Peyer's patch (tissue), 4 donors: ENCODE results near the gene PTGER1. TPM values are rescaled to one million over a fixed set of nuclear protein-coding genes. Genes with fewer than 3 reads are reported as not detected.

Experiments used
- DNase-seq, 3 donors: peaks; one replicate each; pipeline ENCODE4 v3.0.0-alpha.2; 2017 to 2019
- H3K27ac ChIP-seq, 4 donors: fragments of 200-600 bp; sonication (generic); one replicate each; pipeline ENCODE4 v1.5.1; 2016 to 2019
- H3K27me3 ChIP-seq, 2 donors: fragments of 200-600 bp; sonication (generic); one replicate each; pipeline ENCODE4 v1.5.1; 2019
- H3K36me3 ChIP-seq, 3 donors: fragments of 200-600 bp; sonication (generic); one replicate each; pipeline ENCODE4 v1.5.1; 2016 to 2019
- H3K4me1 ChIP-seq, 4 donors: fragments of 200-600 bp; sonication (generic); one replicate each; pipeline ENCODE4 v1.5.1; 2016 to 2019
- H3K4me3 ChIP-seq, 4 donors: fragments of 200-600 bp; sonication (generic); 1 replicate in 3 of 4; 2 replicates in 1 of 4; pipeline ENCODE4 v1.5.1; 2016 to 2019; ENCODE audit warnings: mild to moderate bottlenecking in 1 of 4
- H3K9me3 ChIP-seq, 4 donors: fragments of 200-600 bp; sonication (generic); one replicate each; pipeline ENCODE4 v1.5.1; 2016 to 2019; ENCODE audit warnings: mild to moderate bottlenecking in 1 of 4
- POLR2A ChIP-seq, 2 donors: fragments of 450-650 bp; IDR thresholded peaks; one replicate each; pipeline ENCODE4 v1.5.1; 2017; ENCODE audit warnings: antibody characterized with exemption in 2 of 2, mild to moderate bottlenecking in 2 of 2, moderate library complexity in 2 of 2
- total RNA-seq, 4 donors: library from RNA; depleted of rRNA; stranded (reverse); fragments of >200 nt; gene quantifications; one replicate each; pipeline ENCODE4 v1.1.0, GENCODE V29; 2016
- TF ChIP-seq, protein P1 (sequence below), 6 experiments: fragments of 450-650 bp in 4 of 6; fragments of 200-600 bp in 2 of 6; sonication (generic) in 1 of 6; IDR thresholded peaks; one replicate each; pipeline ENCODE4 v1.5.1; 2017 to 2019; ENCODE audit warnings: antibody characterized with exemption in 6 of 6, mild to moderate bottlenecking in 3 of 6, moderate library complexity in 1 of 6

Gene PTGER1
- total RNA-seq, 4 donors from 2014 or later, result not detected

DNA sequence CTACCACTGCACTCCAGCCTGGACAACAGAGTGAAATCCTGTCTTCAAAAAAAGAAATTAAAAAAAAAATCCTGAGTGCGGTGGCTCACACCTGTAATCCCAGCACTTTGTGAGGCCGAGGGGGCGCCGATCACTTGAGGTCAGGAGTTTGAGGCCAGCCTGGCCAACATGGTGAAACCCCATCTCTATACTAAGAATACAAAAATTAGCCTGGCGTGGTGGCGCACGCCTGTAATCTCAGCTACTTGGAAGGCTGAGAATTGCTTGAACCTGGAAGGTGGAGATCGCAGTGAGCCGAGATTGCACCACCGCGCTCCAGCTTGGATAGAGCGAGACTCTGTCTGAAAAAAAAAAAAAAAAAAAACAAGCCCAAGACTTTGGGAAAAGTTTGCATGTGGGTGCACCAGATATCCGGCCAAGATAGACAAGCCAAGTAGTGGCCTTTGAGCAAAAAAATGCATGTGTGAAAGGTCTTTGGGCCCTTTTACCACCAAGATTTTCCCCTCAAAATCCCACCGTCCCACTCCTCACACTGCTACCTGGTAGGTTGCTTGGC, 37.3 kb upstream of the PTGER1 start:
- no peaks in the 10 kb centered on the region for H3K9me3 ChIP-seq
- H3K4me1 ChIP-seq, result peaks cover 0 to 38% (median 13%) of the 10 kb centered on the region in 4 donors
- TF ChIP-seq, protein P1, sequence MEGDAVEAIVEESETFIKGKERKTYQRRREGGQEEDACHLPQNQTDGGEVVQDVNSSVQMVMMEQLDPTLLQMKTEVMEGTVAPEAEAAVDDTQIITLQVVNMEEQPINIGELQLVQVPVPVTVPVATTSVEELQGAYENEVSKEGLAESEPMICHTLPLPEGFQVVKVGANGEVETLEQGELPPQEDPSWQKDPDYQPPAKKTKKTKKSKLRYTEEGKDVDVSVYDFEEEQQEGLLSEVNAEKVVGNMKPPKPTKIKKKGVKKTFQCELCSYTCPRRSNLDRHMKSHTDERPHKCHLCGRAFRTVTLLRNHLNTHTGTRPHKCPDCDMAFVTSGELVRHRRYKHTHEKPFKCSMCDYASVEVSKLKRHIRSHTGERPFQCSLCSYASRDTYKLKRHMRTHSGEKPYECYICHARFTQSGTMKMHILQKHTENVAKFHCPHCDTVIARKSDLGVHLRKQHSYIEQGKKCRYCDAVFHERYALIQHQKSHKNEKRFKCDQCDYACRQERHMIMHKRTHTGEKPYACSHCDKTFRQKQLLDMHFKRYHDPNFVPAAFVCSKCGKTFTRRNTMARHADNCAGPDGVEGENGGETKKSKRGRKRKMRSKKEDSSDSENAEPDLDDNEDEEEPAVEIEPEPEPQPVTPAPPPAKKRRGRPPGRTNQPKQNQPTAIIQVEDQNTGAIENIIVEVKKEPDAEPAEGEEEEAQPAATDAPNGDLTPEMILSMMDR (IDR thresholded peaks at IDR 0.05), result no peak
- TF ChIP-seq POLR2A (IDR thresholded peaks at IDR 0.05), result no peak
- no peaks in the 10 kb centered on the region for H3K27me3 ChIP-seq
- no peak overlapping the region for H3K27ac ChIP-seq
- H3K4me3 ChIP-seq, result no peak overlapping the region
- DNase-seq, result no peak
- peaks cover 0 to 31% (median 0%) of the 10 kb centered on the region in 3 donors for H3K36me3 ChIP-seq

GRCh38 chr19:14511229-14511593, 36.1 kb upstream of the PTGER1 start:
- H3K27ac ChIP-seq, result peak overlapping the region in 1 of 4 donors; percentile 38
- no peaks in the 10 kb centered on the region for H3K9me3 ChIP-seq
- peaks cover 0 to 29% (median 9%) of the 10 kb centered on the region in 4 donors for H3K4me1 ChIP-seq
- no peaks in the 10 kb centered on the region for H3K27me3 ChIP-seq
- no peak overlapping the region for H3K4me3 ChIP-seq
- TF ChIP-seq, protein P1 (IDR thresholded peaks at IDR 0.05), result no peak
- TF ChIP-seq POLR2A (IDR thresholded peaks at IDR 0.05), result no peak
- DNase-seq, result no peak
- peaks cover 0 to 30% (median 0%) of the 10 kb centered on the region in 3 donors for H3K36me3 ChIP-seq

DNA sequence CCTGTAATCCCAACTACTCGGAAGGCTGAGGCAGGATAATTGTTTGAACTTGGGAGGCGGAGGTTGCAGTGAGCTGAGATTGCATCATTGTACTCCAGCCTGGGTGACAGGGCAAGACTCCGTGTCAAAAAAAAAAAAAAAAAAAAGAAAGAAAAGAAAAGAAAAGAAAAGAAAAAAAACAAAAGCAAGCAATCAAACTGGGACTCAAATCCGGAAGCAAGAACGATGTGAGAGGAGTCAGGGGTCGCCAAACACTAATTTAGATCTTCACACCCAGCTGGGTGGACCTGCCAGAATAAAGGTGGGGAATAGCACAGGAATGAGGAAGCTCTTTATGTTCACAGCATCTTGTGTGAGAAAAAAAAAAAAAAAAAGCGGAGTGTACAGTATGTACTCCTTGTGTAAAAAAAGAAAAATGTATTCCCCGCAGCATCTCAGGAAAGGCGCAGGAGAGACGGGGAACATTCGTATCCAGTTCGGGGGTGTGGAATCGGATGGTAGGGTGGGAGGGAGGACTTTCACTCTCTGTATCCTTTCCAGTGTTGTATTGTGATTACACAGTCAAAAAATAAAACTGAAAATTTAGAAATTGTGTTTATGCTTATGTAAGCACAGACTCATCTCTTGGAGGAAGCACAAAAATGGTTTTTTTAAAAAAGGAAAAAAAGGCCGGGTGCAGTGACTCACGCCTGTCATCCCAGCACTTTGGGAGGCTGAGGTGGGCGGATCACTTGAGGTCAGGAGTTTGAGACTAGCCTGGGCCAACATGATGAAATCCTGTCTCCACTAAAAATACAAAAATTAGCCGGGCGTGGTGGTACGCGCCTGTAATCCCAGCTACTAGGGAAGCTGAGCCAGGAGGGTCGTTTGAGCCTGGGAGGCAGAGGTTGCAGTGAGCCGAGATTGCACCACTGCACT, 35.4 kb upstream of the PTGER1 start:
- H3K9me3 ChIP-seq, result no peaks in the 10 kb centered on the region
- H3K36me3 ChIP-seq, result peaks cover 0 to 23% (median 0%) of the 10 kb centered on the region in 3 donors
- H3K4me3 ChIP-seq, result no peak overlapping the region
- H3K27me3 ChIP-seq, result no peaks in the 10 kb centered on the region
- TF ChIP-seq POLR2A (IDR thresholded peaks at IDR 0.05), result no peak
- TF ChIP-seq, protein P1 (IDR thresholded peaks at IDR 0.05), result no peak
- H3K4me1 ChIP-seq, result peaks cover 0 to 26% (median 3%) of the 10 kb centered on the region in 4 donors
- H3K27ac ChIP-seq, result peak overlapping the region in 2 of 4 donors; percentile 25 to 51
- DNase-seq, result peak in 1 of 3 donors; percentile 58

GRCh38 chr19:14507704-14508542, 32.8 kb upstream of the PTGER1 start:
- H3K4me1 ChIP-seq, result peaks cover 0 to 17% (median 0%) of the 10 kb centered on the region in 4 donors
- H3K9me3 ChIP-seq, result no peaks in the 10 kb centered on the region

More at GRCh38 chr19:14507704-14508542, 32.8 kb upstream of the PTGER1 start:
- DNase-seq, result no peak
- TF ChIP-seq POLR2A (IDR thresholded peaks at IDR 0.05), result no peak
- TF ChIP-seq, protein P1 (IDR thresholded peaks at IDR 0.05), result no peak
- no peaks in the 10 kb centered on the region for H3K36me3 ChIP-seq
- H3K27ac ChIP-seq, result peak overlapping the region in 1 of 4 donors; percentile 25
- H3K27me3 ChIP-seq, result no peaks in the 10 kb centered on the region
- no peak overlapping the region for H3K4me3 ChIP-seq
